ENCODE data around the gene PELO.

PELO gene

DNA sequence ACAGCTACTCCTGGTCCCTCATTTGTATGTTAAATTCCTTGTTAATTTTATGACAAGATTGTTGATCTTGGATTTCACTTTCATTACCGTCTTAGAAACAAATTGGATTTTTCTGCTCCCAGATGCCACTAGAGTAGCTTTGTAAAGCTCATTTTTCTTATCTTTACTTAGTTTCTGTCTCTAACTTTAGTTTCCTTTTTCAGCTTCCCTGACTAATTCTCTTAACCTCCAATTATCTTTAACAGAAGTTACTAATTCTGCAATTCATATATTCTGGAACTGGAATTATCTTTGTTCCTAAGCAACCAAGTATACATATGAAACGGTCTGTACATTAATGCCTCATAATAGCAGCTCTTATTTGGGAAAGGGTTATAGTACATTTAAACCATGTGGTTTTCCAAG, 16.7 kb downstream of the PELO start:
- TF ChIP-seq, protein P1, sequence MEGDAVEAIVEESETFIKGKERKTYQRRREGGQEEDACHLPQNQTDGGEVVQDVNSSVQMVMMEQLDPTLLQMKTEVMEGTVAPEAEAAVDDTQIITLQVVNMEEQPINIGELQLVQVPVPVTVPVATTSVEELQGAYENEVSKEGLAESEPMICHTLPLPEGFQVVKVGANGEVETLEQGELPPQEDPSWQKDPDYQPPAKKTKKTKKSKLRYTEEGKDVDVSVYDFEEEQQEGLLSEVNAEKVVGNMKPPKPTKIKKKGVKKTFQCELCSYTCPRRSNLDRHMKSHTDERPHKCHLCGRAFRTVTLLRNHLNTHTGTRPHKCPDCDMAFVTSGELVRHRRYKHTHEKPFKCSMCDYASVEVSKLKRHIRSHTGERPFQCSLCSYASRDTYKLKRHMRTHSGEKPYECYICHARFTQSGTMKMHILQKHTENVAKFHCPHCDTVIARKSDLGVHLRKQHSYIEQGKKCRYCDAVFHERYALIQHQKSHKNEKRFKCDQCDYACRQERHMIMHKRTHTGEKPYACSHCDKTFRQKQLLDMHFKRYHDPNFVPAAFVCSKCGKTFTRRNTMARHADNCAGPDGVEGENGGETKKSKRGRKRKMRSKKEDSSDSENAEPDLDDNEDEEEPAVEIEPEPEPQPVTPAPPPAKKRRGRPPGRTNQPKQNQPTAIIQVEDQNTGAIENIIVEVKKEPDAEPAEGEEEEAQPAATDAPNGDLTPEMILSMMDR (IDR thresholded peaks at IDR 0.05): no peak

- TF ChIP-seq, protein P1 (IDR thresholded peaks at IDR 0.05): no peak
Measured at GRCh38 chr5:52804981-52805380, 17.3 kb downstream of the PELO start.

DNA sequence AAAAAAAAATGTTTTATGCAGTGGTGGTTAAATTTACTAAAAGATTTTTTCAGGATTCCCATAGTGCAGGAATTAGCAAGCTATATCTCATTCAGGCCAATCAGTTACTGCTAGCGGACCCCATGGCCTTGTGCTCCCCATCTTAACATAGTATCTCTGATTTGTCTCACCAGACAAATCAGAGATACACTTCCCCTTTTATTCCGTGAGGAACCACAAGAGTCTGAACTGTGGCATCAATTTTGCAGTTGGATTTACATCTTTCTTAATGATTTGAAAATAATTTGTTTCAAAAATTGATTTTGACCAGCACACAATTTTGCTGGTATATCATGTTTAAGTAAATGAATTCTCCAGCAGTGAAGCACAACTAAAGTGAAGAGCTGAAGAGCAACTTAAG, 17.9 kb downstream of the PELO start:
- TF ChIP-seq, protein P1 (IDR thresholded peaks at IDR 0.05): no peak

- TF ChIP-seq, protein P1 (IDR thresholded peaks at IDR 0.05): no peak
Measured at GRCh38 chr5:52807037-52807436, 19.3 kb downstream of the PELO start.

GRCh38 chr5:52807723-52808122, 20.0 kb downstream of the PELO start:
- TF ChIP-seq, protein P1 (IDR thresholded peaks at IDR 0.05): no peak

DNA sequence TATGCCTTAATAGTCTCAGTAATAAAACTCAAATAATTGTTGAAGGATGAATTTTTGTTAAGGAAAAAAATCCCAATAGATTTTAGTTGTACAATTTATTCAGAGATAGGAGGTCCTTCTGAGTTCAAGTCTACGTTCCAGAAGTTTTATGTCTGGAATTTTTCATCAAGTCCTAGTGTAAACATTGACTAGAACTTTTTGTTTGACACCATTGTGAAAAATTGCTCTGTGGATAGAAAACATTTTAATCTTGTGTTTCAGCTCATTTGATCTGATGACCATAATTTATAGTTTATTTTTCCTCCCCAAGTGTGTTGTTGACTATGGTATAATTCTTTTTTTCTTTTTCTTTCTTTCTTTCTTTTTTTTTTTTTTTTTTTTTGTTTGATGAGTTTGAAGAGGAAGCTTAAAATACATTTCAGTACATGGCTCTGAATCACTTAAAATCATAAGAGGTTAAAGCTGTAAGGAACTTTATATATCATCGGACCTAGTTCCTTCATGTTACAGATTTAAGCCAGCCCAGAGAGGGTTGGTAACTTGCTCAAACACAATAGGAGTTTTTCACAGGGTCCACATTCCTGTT, 20.7 kb downstream of the PELO start:
- TF ChIP-seq, protein P1 (IDR thresholded peaks at IDR 0.05): no peak

GRCh38 chr5:52809884-52810283, 22.2 kb downstream of the PELO start:
- TF ChIP-seq, protein P1 (IDR thresholded peaks at IDR 0.05): no peak

- TF ChIP-seq, protein P1 (IDR thresholded peaks at IDR 0.05): no peak
Measured at GRCh38 chr5:52810426-52810825, 22.7 kb downstream of the PELO start.

All from LNCAP (cell line).